ENCODE data around the gene PRR5L.

PRR5L gene

GRCh38 chr11:36459046-36459445 lies 163.0 kb downstream of the PRR5L start:
- no peaks in the 10 kb centered on the region for H3K36me3 ChIP-seq (ENCODE audit: low read length)
- H3K4me2 ChIP-seq (ENCODE audit: low read depth, low read length, poor library complexity, severe bottlenecking): no peak overlapping the region
- no peaks in the 10 kb centered on the region for H3K9me2 ChIP-seq (replicated peaks; ENCODE audit: insufficient read depth, low read length)
- H3K27me3 ChIP-seq (ENCODE audit: low read length): no peaks in the 10 kb centered on the region
- no peaks in the 10 kb centered on the region for H4K20me1 ChIP-seq (ENCODE audit: low read depth, low read length)
- TF ChIP-seq CTCF (IDR thresholded peaks at IDR 0.05; ENCODE audit: insufficient read depth, low read length, poor library complexity, severe bottlenecking) (no peak), EZH2phosphoT487 (conservative IDR thresholded peaks at IDR 0.05; ENCODE audit: low read length) (no peak)
- H3F3A ChIP-seq (ENCODE audit: insufficient read depth): no peaks in the 10 kb centered on the region
- H3K79me2 ChIP-seq (ENCODE audit: insufficient read depth, low read length): no peaks in the 10 kb centered on the region
- H2AFZ ChIP-seq (ENCODE audit: low read depth, low read length, severe bottlenecking): no peak overlapping the region
- no peaks in the 10 kb centered on the region for H3K9me3 ChIP-seq (ENCODE audit: insufficient read depth, low read length)
- no peak overlapping the region for H3K4me3 ChIP-seq (ENCODE audit: insufficient read depth, low read length, poor library complexity, severe bottlenecking)
- H3K27ac ChIP-seq (ENCODE audit: low read depth, low read length): no peak overlapping the region
- no peak overlapping the region for H3K9ac ChIP-seq (ENCODE audit: low read length)

GRCh38 chr11:36460220-36460619 lies 164.1 kb downstream of the PRR5L start:
- H4K20me1 ChIP-seq (ENCODE audit: low read depth, low read length): no peaks in the 10 kb centered on the region

GRCh38 chr11:36462321-36462720 lies 166.2 kb downstream of the PRR5L start:
- Histone ChIP-seq H3K27ac (ENCODE audit: low read depth, low read length) (no peak overlapping the region), H2AFZ (ENCODE audit: low read depth, low read length, severe bottlenecking) (no peak overlapping the region)

More at GRCh38 chr11:36460220-36460619, 164.1 kb downstream of the PRR5L start:
- H3K27ac ChIP-seq (ENCODE audit: low read depth, low read length): no peak overlapping the region
- H3K27me3 ChIP-seq (ENCODE audit: low read length): no peaks in the 10 kb centered on the region
- H2AFZ ChIP-seq (ENCODE audit: low read depth, low read length, severe bottlenecking): no peak overlapping the region
- H3K9me3 ChIP-seq (ENCODE audit: insufficient read depth, low read length): no peaks in the 10 kb centered on the region
- no peaks in the 10 kb centered on the region for H3K9me2 ChIP-seq (replicated peaks; ENCODE audit: insufficient read depth, low read length)
- no peak for TF ChIP-seq EZH2phosphoT487 (conservative IDR thresholded peaks at IDR 0.05; ENCODE audit: low read length)
- TF ChIP-seq CTCF (IDR thresholded peaks at IDR 0.05; ENCODE audit: insufficient read depth, low read length, poor library complexity, severe bottlenecking): no peak
- no peak overlapping the region for H3K4me3 ChIP-seq (ENCODE audit: insufficient read depth, low read length, poor library complexity, severe bottlenecking)
- no peak overlapping the region for H3K4me2 ChIP-seq (ENCODE audit: low read depth, low read length, poor library complexity, severe bottlenecking)
- no peaks in the 10 kb centered on the region for H3K36me3 ChIP-seq (ENCODE audit: low read length)
- no peaks in the 10 kb centered on the region for H3K79me2 ChIP-seq (ENCODE audit: insufficient read depth, low read length)
- H3F3A ChIP-seq (ENCODE audit: insufficient read depth): no peaks in the 10 kb centered on the region
- H3K9ac ChIP-seq (ENCODE audit: low read length): no peak overlapping the region

More at GRCh38 chr11:36462321-36462720, 166.2 kb downstream of the PRR5L start:
- Histone ChIP-seq H3K4me2 (ENCODE audit: low read depth, low read length, poor library complexity, severe bottlenecking) (no peak overlapping the region), H3K9me2 (replicated peaks; ENCODE audit: insufficient read depth, low read length) (no peaks in the 10 kb centered on the region), H3K4me3 (ENCODE audit: insufficient read depth, low read length, poor library complexity, severe bottlenecking) (no peak overlapping the region), H4K20me1 (ENCODE audit: low read depth, low read length) (no peaks in the 10 kb centered on the region), H3K9ac (ENCODE audit: low read length) (no peak overlapping the region), H3F3A (ENCODE audit: insufficient read depth) (no peaks in the 10 kb centered on the region), H3K79me2 (ENCODE audit: insufficient read depth, low read length) (no peaks in the 10 kb centered on the region), H3K27me3 (ENCODE audit: low read length) (no peaks in the 10 kb centered on the region), H3K36me3 (ENCODE audit: low read length) (no peaks in the 10 kb centered on the region), H3K9me3 (ENCODE audit: insufficient read depth, low read length) (no peaks in the 10 kb centered on the region)
- TF ChIP-seq CTCF (IDR thresholded peaks at IDR 0.05; ENCODE audit: insufficient read depth, low read length, poor library complexity, severe bottlenecking): no peak
- no peak for TF ChIP-seq EZH2phosphoT487 (conservative IDR thresholded peaks at IDR 0.05; ENCODE audit: low read length)

All from SU-DHL-6 (cell line).